ENCODE measurements around the gene SLC6A6.

The SLC6A6 gene

DNA sequence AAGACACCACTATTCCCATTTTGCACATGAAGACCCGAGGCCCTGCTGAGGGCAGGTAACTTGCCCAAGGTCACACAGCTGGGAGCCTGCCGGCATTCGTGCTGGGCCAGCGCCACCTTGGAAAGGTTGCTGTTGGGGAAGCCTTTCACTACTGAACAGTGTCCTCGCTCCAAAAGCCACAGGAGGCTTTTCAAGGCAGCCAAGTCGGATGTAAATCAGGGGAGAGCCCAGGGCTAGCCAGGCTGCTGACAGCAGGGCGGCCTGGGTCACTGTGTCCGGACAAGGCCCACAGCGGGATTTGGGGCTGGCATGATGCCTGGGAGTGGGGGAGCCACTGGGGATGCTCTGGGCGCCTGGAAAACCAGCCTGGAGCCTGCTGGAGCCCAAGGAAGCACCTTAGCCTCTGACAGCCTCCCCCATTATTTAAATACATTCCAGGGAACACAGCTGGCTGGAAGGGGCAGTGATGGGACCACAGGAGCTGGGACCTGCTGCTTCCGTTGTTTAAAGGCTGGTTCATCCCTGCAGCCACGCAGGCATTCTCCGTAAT lies 10.5 kb downstream of the SLC6A6 start:
- no peak for TF ChIP-seq EZH2phosphoT487 (conservative IDR thresholded peaks at IDR 0.05; ENCODE audit: low read length)
- TF ChIP-seq, protein P1, sequence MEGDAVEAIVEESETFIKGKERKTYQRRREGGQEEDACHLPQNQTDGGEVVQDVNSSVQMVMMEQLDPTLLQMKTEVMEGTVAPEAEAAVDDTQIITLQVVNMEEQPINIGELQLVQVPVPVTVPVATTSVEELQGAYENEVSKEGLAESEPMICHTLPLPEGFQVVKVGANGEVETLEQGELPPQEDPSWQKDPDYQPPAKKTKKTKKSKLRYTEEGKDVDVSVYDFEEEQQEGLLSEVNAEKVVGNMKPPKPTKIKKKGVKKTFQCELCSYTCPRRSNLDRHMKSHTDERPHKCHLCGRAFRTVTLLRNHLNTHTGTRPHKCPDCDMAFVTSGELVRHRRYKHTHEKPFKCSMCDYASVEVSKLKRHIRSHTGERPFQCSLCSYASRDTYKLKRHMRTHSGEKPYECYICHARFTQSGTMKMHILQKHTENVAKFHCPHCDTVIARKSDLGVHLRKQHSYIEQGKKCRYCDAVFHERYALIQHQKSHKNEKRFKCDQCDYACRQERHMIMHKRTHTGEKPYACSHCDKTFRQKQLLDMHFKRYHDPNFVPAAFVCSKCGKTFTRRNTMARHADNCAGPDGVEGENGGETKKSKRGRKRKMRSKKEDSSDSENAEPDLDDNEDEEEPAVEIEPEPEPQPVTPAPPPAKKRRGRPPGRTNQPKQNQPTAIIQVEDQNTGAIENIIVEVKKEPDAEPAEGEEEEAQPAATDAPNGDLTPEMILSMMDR (IDR thresholded peaks at IDR 0.05; ENCODE audit: insufficient read depth, low read length, poor library complexity, severe bottlenecking): no peak
- no peaks in the 10 kb centered on the region for H3K9me2 ChIP-seq (replicated peaks; ENCODE audit: insufficient read depth, low read length)
- H4K20me1 ChIP-seq (ENCODE audit: low read depth, low read length): peaks cover 12% of the 10 kb centered on the region; the same call in 1 of the 2 replicates
- H3K27me3 ChIP-seq (ENCODE audit: low read length): no peaks in the 10 kb centered on the region
- no peak overlapping the region for H3K27ac ChIP-seq (ENCODE audit: low read depth, low read length)
- no peaks in the 10 kb centered on the region; the same call in 1 of the 2 replicates for H3F3A ChIP-seq (ENCODE audit: insufficient read depth)
- no peaks in the 10 kb centered on the region for H3K9me3 ChIP-seq (ENCODE audit: insufficient read depth, low read length)
- H3K79me2 ChIP-seq (ENCODE audit: insufficient read depth, low read length): peaks cover 83% of the 10 kb centered on the region
- no peak overlapping the region for H2AFZ ChIP-seq (ENCODE audit: low read depth, low read length, severe bottlenecking)
- H3K4me3 ChIP-seq (ENCODE audit: insufficient read depth, low read length, poor library complexity, severe bottlenecking): no peak overlapping the region
- H3K9ac ChIP-seq (ENCODE audit: low read length): no peak overlapping the region
- H3K4me2 ChIP-seq (ENCODE audit: low read depth, low read length, poor library complexity, severe bottlenecking): peak overlapping the region; percentile 4
- no peaks in the 10 kb centered on the region for H3K36me3 ChIP-seq (ENCODE audit: low read length)

DNA sequence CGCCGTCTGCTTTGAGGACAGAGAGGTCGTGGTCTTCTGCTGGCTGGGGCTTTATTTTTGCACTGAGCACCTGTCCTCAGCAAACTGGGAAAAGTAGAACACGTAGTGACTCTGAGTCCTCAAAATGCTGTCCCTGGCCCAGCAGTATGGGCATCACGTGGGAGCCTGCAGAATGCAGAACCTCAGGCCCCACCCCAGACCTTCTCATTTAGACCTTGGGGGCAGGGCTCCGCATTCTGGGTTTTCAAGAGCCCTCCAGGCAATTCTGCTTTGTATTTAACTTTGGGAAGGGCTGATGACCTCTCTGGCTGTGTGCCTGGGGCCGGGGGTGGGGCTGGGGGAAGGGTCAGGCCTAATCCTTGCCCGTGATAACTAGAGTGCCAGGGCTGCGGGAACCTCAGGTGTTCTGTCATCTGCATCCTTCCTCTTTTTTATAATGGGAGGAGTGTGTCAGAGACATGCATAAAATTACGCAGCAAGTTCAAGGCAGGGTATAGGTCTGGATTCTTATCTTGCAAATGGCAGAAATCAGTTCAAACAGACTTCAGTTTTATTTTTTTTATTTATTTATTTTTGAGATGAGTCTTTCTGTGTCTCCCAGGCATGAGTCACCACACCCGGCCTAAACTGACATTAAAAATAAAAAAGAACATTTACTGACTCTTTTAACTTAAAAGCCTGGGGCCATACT lies 11.1 kb downstream of the SLC6A6 start:
- H4K20me1 ChIP-seq (ENCODE audit: low read depth, low read length): peaks cover 12% of the 10 kb centered on the region; the same call in 1 of the 2 replicates
- H3K9me2 ChIP-seq (replicated peaks; ENCODE audit: insufficient read depth, low read length): no peaks in the 10 kb centered on the region
- H2AFZ ChIP-seq (ENCODE audit: low read depth, low read length, severe bottlenecking): no peak overlapping the region
- peak overlapping the region; percentile 4 for H3K4me2 ChIP-seq (ENCODE audit: low read depth, low read length, poor library complexity, severe bottlenecking)
- no peaks in the 10 kb centered on the region for H3K27me3 ChIP-seq (ENCODE audit: low read length)
- H3K9ac ChIP-seq (ENCODE audit: low read length): no peak overlapping the region
- TF ChIP-seq, protein P1 (IDR thresholded peaks at IDR 0.05; ENCODE audit: insufficient read depth, low read length, poor library complexity, severe bottlenecking): no peak
- peaks cover 81% of the 10 kb centered on the region for H3K79me2 ChIP-seq (ENCODE audit: insufficient read depth, low read length)
- no peaks in the 10 kb centered on the region; the same call in 1 of the 2 replicates for H3F3A ChIP-seq (ENCODE audit: insufficient read depth)
- H3K4me3 ChIP-seq (ENCODE audit: insufficient read depth, low read length, poor library complexity, severe bottlenecking): no peak overlapping the region
- peak overlapping the region; percentile 13 for H3K27ac ChIP-seq (ENCODE audit: low read depth, low read length)
- no peaks in the 10 kb centered on the region for H3K9me3 ChIP-seq (ENCODE audit: insufficient read depth, low read length)
- no peaks in the 10 kb centered on the region for H3K36me3 ChIP-seq (ENCODE audit: low read length)

DNA sequence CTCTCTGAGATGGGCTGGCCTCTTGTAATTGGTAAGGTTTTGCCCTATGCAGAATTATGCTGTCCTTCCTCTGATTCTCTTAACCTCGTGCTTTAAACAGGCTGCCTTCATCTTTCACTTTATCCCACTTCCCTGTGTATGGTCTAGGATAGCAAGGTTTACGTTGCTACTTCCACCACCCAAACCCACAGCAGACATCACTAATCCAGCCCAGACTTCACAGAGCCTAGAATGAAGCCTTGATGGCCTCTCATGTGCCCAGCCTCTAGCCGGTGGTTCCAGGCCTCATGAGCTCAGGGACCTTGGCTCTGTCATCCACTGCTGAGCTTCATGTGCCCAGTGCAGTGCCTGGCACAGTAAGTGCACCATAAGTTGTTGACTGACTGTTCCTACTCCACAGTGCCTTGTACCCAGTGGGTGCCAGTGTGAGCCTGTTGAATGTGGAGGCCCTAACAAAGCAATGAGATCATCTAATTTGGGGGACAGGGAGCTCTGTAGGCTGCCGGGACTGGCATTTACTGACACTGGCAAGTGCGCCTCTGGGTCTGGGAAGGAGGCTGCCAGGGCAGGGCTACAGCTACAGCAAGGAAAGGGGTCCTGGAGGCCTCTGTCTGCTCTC lies 12.5 kb downstream of the SLC6A6 start:
- no peaks in the 10 kb centered on the region for H3K36me3 ChIP-seq (ENCODE audit: low read length)
- peaks cover 12% of the 10 kb centered on the region; the same call in 1 of the 2 replicates for H4K20me1 ChIP-seq (ENCODE audit: low read depth, low read length)
- no peaks in the 10 kb centered on the region for H3K9me3 ChIP-seq (ENCODE audit: insufficient read depth, low read length)
- H3K27me3 ChIP-seq (ENCODE audit: low read length): no peaks in the 10 kb centered on the region
- no peak for TF ChIP-seq EZH2phosphoT487 (conservative IDR thresholded peaks at IDR 0.05; ENCODE audit: low read length)
- TF ChIP-seq, protein P1 (IDR thresholded peaks at IDR 0.05; ENCODE audit: insufficient read depth, low read length, poor library complexity, severe bottlenecking): no peak
- H2AFZ ChIP-seq (ENCODE audit: low read depth, low read length, severe bottlenecking): no peak overlapping the region
- no peak overlapping the region for H3K9ac ChIP-seq (ENCODE audit: low read length)
- peaks cover 81% of the 10 kb centered on the region for H3K79me2 ChIP-seq (ENCODE audit: insufficient read depth, low read length)
- H3F3A ChIP-seq (ENCODE audit: insufficient read depth): no peaks in the 10 kb centered on the region; the same call in 1 of the 2 replicates
- no peak overlapping the region for H3K27ac ChIP-seq (ENCODE audit: low read depth, low read length)
- no peak overlapping the region for H3K4me2 ChIP-seq (ENCODE audit: low read depth, low read length, poor library complexity, severe bottlenecking)
- H3K4me3 ChIP-seq (ENCODE audit: insufficient read depth, low read length, poor library complexity, severe bottlenecking): no peak overlapping the region
- no peaks in the 10 kb centered on the region for H3K9me2 ChIP-seq (replicated peaks; ENCODE audit: insufficient read depth, low read length)

Measured in SU-DHL-6 (cell line).